ENCODE data around the gene MINAR1. TPM values are rescaled to one million over a fixed set of nuclear protein-coding genes. Genes with fewer than 3 reads are reported as not detected.
A peak's percentile ranks its signal among the peaks of the same experiment; 100 is the strongest.

Gene MINAR1
- total RNA-seq, 1 donor from 2014 or later: 1.7 TPM

- H3K4me3 Mint-ChIP-seq (ENCODE audit: unreplicated experiment): no peak overlapping the region
- no peak overlapping the region for H3K27ac ChIP-seq (ENCODE audit: low read depth, low read length)
Observed at GRCh38 chr15:79472446-79472845, 40.3 kb downstream of the MINAR1 start.

GRCh38 chr15:79474252-79474651 is 42.1 kb downstream of the MINAR1 start:
- Histone ChIP-seq H2AFZ (ENCODE audit: low read depth, low read length) (no peak overlapping the region), H3K79me2 (ENCODE audit: insufficient read depth, low read length) (no peaks in the 10 kb centered on the region), H3K36me3 (ENCODE audit: insufficient read depth, low read length) (no peaks in the 10 kb centered on the region), H4K20me1 (ENCODE audit: insufficient read depth, low read length) (no peaks in the 10 kb centered on the region), H3K9ac (ENCODE audit: low read length) (no peak overlapping the region), H3K27me3 (ENCODE audit: insufficient read depth, low read length) (no peaks in the 10 kb centered on the region), H3K27ac (ENCODE audit: low read depth, low read length) (no peak overlapping the region), H3K4me3 (ENCODE audit: insufficient read depth, low read depth, low read length) (no peak overlapping the region), H3K4me1 (ENCODE audit: insufficient read depth, low read length) (no peaks in the 10 kb centered on the region), H3K4me2 (ENCODE audit: low read length) (no peak overlapping the region), H3K9me3 (ENCODE audit: insufficient read depth, low read depth, low read length) (no peaks in the 10 kb centered on the region)
- DNase-seq (ENCODE audit: low read depth): peak; percentile 96
- Mint-ChIP-seq H3K36me3 (ENCODE audit: low read depth, unreplicated experiment) (no peaks in the 10 kb centered on the region), H3K27me3 (ENCODE audit: low read depth, unreplicated experiment) (no peaks in the 10 kb centered on the region), H3K27ac (ENCODE audit: unreplicated experiment) (no peak overlapping the region), H3K4me1 (ENCODE audit: low read depth, unreplicated experiment) (peaks cover 5% of the 10 kb centered on the region), H3K4me3 (ENCODE audit: unreplicated experiment) (no peak overlapping the region), H3K9me3 (ENCODE audit: unreplicated experiment) (peaks cover 2% of the 10 kb centered on the region)
- TF ChIP-seq, protein P1, sequence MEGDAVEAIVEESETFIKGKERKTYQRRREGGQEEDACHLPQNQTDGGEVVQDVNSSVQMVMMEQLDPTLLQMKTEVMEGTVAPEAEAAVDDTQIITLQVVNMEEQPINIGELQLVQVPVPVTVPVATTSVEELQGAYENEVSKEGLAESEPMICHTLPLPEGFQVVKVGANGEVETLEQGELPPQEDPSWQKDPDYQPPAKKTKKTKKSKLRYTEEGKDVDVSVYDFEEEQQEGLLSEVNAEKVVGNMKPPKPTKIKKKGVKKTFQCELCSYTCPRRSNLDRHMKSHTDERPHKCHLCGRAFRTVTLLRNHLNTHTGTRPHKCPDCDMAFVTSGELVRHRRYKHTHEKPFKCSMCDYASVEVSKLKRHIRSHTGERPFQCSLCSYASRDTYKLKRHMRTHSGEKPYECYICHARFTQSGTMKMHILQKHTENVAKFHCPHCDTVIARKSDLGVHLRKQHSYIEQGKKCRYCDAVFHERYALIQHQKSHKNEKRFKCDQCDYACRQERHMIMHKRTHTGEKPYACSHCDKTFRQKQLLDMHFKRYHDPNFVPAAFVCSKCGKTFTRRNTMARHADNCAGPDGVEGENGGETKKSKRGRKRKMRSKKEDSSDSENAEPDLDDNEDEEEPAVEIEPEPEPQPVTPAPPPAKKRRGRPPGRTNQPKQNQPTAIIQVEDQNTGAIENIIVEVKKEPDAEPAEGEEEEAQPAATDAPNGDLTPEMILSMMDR (IDR thresholded peaks at IDR 0.05; ENCODE audit: insufficient read depth, low read depth, low read length): no peak
- no peak for TF ChIP-seq EZH2 (IDR thresholded peaks at IDR 0.05; ENCODE audit: insufficient read depth, low read length)
- FAIRE-seq: no peak

More at GRCh38 chr15:79472446-79472845, 40.3 kb downstream of the MINAR1 start:
- TF ChIP-seq, protein P1 (IDR thresholded peaks at IDR 0.05; ENCODE audit: insufficient read depth, low read depth, low read length): no peak
- no peaks in the 10 kb centered on the region for H3K9me3 ChIP-seq (ENCODE audit: insufficient read depth, low read depth, low read length)
- Mint-ChIP-seq H3K27me3 (ENCODE audit: low read depth, unreplicated experiment) (no peaks in the 10 kb centered on the region), H3K27ac (ENCODE audit: unreplicated experiment) (no peak overlapping the region), H3K4me1 (ENCODE audit: low read depth, unreplicated experiment) (peaks cover 9% of the 10 kb centered on the region), H3K9me3 (ENCODE audit: unreplicated experiment) (peaks cover 2% of the 10 kb centered on the region), H3K36me3 (ENCODE audit: low read depth, unreplicated experiment) (peaks cover 2% of the 10 kb centered on the region)
- no peak for FAIRE-seq
- DNase-seq (ENCODE audit: low read depth): peak; percentile 67
- no peaks in the 10 kb centered on the region for H4K20me1 ChIP-seq (ENCODE audit: insufficient read depth, low read length)
- H3K79me2 ChIP-seq (ENCODE audit: insufficient read depth, low read length): no peaks in the 10 kb centered on the region
- H3K9ac ChIP-seq (ENCODE audit: low read length): no peak overlapping the region
- no peak overlapping the region for H3K4me3 ChIP-seq (ENCODE audit: insufficient read depth, low read depth, low read length)
- H3K4me1 ChIP-seq (ENCODE audit: insufficient read depth, low read length): no peaks in the 10 kb centered on the region
- H3K4me2 ChIP-seq (ENCODE audit: low read length): no peak overlapping the region
- H2AFZ ChIP-seq (ENCODE audit: low read depth, low read length): no peak overlapping the region
- H3K36me3 ChIP-seq (ENCODE audit: insufficient read depth, low read length): no peaks in the 10 kb centered on the region
- no peaks in the 10 kb centered on the region for H3K27me3 ChIP-seq (ENCODE audit: insufficient read depth, low read length)

DNA sequence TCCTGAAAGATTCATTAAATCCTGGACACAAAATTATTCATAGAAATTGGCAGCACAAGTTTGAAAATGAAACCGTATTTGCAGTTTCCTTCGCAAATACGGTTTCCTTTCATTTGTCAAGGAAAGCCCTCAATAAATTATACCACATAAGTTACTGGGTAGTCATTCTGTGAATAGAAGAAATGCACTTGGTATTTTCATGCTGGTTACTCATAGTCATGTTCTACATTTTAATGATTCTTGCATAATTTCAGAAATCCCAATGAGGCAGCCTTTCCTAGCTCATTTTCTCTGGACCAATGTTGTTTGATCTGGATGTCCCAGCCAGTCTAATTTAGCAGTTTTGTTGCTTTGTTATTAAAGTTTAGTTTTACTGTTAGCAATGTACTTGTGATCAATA is 43.2 kb downstream of the MINAR1 start:
- FAIRE-seq: no peak
- Mint-ChIP-seq H3K9me3 (ENCODE audit: unreplicated experiment) (peaks cover 2% of the 10 kb centered on the region), H3K27me3 (ENCODE audit: low read depth, unreplicated experiment) (peaks cover 2% of the 10 kb centered on the region), H3K36me3 (ENCODE audit: low read depth, unreplicated experiment) (no peaks in the 10 kb centered on the region), H3K27ac (ENCODE audit: unreplicated experiment) (no peak overlapping the region), H3K4me1 (ENCODE audit: low read depth, unreplicated experiment) (peaks cover 5% of the 10 kb centered on the region), H3K4me3 (ENCODE audit: unreplicated experiment) (no peak overlapping the region)
- Histone ChIP-seq H3K4me3 (ENCODE audit: insufficient read depth, low read depth, low read length) (no peak overlapping the region), H3K4me1 (ENCODE audit: insufficient read depth, low read length) (no peaks in the 10 kb centered on the region), H4K20me1 (ENCODE audit: insufficient read depth, low read length) (no peaks in the 10 kb centered on the region), H3K9me3 (ENCODE audit: insufficient read depth, low read depth, low read length) (no peaks in the 10 kb centered on the region), H3K27me3 (ENCODE audit: insufficient read depth, low read length) (no peaks in the 10 kb centered on the region), H3K9ac (ENCODE audit: low read length) (peak overlapping the region; percentile 20), H3K79me2 (ENCODE audit: insufficient read depth, low read length) (no peaks in the 10 kb centered on the region), H3K4me2 (ENCODE audit: low read length) (peak overlapping the region; percentile 60), H3K36me3 (ENCODE audit: insufficient read depth, low read length) (no peaks in the 10 kb centered on the region), H2AFZ (ENCODE audit: low read depth, low read length) (no peak overlapping the region), H3K27ac (ENCODE audit: low read depth, low read length) (peak overlapping the region; percentile 16)
- TF ChIP-seq, protein P1 (IDR thresholded peaks at IDR 0.05; ENCODE audit: insufficient read depth, low read depth, low read length): no peak
- no peak for TF ChIP-seq EZH2 (IDR thresholded peaks at IDR 0.05; ENCODE audit: insufficient read depth, low read length)
- peak; percentile 83 for DNase-seq (ENCODE audit: low read depth)

Data from astrocyte (in vitro differentiated cells and primary cell).